GM12872 (cell line): ENCODE data around the gene STXBP1.

ENCODE experiments used
- CTCF ChIP-seq: IDR thresholded peaks from 3 replicates; pipeline ENCODE4 v1.5.1; 2011; ENCODE audit warnings: low read depth, mild to moderate bottlenecking, low read length, moderate library complexity; ENCODE audit not compliant: insufficient read depth

The STXBP1 gene

GRCh38 chr9:127571971-127572370 is 40.1 kb upstream of the STXBP1 start:
- TF ChIP-seq CTCF: no peak

DNA sequence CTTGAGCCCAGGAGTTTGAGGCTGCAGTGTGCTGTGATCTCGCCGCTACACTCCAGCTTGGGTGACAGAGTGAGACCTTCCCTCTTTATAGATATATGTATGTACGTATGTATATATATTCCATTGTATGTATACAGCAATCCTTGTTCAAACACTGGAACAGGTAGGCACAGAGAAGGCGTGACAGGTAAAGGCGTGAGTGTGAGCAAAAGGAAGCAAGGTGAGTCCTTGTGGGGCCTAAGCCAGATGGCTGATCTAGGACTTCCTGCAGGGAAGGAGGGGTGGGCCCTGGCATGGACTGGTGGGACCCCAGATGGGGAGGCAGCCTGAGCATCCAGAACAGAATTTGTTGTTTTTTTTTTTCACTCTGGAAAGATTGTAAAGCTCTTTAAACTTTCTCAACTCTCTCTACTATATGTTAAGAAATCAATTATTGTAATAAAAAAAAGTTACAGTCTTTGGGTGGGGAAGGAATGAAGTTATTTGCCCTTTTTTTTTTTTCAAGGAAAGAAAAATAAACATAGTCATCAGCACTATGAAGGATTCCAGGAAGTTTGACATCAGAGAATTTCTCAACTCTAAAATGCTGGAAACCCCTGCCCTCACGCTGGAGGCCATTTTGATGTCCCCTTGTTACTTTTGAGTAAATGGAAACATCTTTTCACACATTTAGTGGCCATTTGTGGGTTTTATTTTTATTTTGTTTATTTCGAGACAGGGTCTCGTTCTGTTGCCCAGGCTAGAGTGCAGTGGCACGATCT is 38.9 kb upstream of the STXBP1 start:
- TF ChIP-seq CTCF: no peak

DNA sequence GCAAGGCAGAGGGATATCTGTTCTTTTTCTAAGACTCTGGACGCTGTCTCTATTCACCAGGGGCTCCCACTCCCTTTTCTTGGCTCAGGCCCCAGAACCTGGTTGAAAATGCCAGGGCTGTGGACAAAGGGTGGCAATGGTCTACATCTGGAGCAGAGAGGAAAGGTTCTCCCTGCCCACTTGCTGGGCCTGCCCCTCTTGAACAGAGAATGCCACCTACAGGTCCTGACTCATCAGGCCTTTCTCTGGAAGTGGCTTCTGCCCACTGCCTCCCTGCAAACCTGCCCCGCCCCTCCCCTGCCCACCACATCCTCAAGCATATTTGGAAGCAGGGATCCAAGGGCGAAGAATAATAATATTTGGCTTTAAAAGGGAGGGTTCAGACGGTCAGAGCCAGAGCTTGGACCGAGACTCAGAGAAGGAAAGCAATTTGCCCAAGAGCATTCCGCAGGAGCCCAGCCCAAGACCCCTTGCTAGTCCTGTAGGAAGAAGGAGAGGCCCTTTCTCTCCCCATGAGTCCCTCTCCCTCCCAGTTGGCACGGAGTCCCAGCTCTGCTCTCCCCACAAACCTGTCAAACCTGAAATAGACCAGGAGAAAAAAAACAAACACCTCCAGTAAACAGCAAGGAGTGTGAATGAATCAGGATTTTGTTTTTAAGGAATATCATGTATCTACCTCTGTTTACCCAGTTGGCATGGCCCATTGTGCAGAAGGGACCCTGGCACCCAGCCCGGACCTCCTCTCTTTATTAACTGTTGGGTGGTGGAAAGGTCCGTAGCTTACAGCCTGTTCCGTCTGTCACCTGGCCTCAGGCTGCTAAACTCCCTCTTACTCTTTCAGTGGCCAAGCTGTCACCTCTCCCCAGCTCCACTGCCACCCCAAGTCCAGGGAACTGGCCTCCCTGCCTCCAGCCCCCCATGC is 37.7 kb upstream of the STXBP1 start:
- no peak for TF ChIP-seq CTCF

DNA sequence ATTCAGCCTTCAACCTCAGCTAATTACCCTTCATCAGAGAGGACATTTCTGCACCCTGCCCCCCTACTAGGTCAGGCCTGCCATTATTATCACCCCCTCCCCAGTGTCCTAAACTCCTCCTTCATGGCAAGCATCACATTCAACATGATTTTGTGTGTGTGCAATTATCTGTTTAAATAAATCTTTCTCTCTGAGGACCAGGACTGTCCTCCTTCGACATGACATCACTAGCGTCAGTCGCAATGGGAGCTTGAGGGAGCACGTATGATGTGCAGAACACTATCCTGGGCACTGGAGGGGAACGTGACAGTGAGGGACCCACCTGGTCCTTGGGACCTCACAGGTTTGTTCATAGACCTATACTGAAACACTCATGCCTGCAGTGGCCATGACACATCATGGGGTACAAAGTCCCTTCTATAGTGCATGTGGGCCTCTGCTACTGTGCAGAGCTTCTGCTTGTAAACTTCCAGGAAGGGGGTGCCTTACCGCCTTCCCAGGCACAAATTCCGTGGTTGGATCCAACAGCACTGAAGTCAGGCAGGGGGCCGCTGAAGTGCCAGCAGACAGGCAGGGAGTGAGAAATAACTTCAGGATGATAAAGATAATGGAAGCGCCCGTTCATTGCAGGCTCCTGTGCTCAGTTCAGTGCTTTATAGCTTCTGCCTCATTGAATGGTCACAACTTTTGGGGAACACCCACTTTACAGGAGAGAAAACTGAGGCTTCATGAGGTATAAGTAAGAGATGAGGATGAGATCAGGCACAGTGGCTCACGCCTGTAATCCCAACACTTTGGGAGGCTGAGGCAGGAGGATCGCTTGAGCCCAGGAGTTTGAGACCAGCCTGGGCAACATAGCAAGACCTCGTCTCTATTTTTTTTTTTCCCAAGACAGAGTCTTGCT is 36.0 kb upstream of the STXBP1 start:
- no peak for TF ChIP-seq CTCF

GRCh38 chr9:127578627-127578951 is 33.5 kb upstream of the STXBP1 start:
- no peak for TF ChIP-seq CTCF

- no peak for TF ChIP-seq CTCF
Observed at GRCh38 chr9:127578952-127579853, 32.9 kb upstream of the STXBP1 start.
